Ishikawa (cell line): ENCODE measurements around the gene ATG7.

Experiments used
- CEBPB ChIP-seq: IDR thresholded peaks from 2 replicates; pipeline ENCODE4 v1.6.1; 2012
- EGR1 ChIP-seq: IDR thresholded peaks from 2 replicates; pipeline ENCODE4 v1.6.1; 2012
- FOXM1 ChIP-seq: IDR thresholded peaks from 2 replicates; pipeline ENCODE4 v1.6.1; 2012; ENCODE audit warnings: low read depth, borderline replicate concordance
- RAD21 ChIP-seq: IDR thresholded peaks from 2 replicates; pipeline ENCODE4 v1.6.1; 2012; ENCODE audit warnings: low read depth
- TCF12 ChIP-seq: IDR thresholded peaks from 2 replicates; pipeline ENCODE4 v1.6.1; 2012; ENCODE audit warnings: low read depth
- USF1 ChIP-seq: IDR thresholded peaks from 2 replicates; pipeline ENCODE4 v1.6.1; 2012
- YY1 ChIP-seq: IDR thresholded peaks from 2 replicates; pipeline ENCODE4 v1.6.1; 2012; ENCODE audit warnings: low read depth
- TF ChIP-seq, protein P1 (sequence below): IDR thresholded peaks from 2 replicates; pipeline ENCODE4 v1.6.1; 2012

GRCh38 chr3:11536936-11537612 is 264.9 kb downstream of the ATG7 start:
- no peak for TF ChIP-seq TCF12
- no peak for TF ChIP-seq CEBPB
- TF ChIP-seq RAD21, result no peak
- TF ChIP-seq YY1, result no peak
- TF ChIP-seq, protein P1, sequence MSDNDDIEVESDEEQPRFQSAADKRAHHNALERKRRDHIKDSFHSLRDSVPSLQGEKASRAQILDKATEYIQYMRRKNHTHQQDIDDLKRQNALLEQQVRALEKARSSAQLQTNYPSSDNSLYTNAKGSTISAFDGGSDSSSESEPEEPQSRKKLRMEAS, result no peak
- no peak for TF ChIP-seq FOXM1
- no peak for TF ChIP-seq EGR1
- TF ChIP-seq USF1, result no peak
